Adrenal gland (tissue), 12 donors: ENCODE results near the gene SNN. TPM values are rescaled to one million over a fixed set of nuclear protein-coding genes. Genes with fewer than 3 reads are reported as not detected.

Experiments used
- DNase-seq, 7 donors: peaks; one replicate each; pipeline ENCODE4 v3.0.0-alpha.2; 2019 to 2020
- H3K27ac ChIP-seq, 5 donors: fragments of 200-600 bp; sonication (generic) in 4 of 5; 1 replicate in 3 of 5; 2 replicates in 2 of 5; pipeline versions ENCODE4 v1.5.1 to v1.8.0; 2016 to 2020; ENCODE audit warnings: mild to moderate bottlenecking in 1 of 5
- H3K27me3 ChIP-seq: fragments of 200-600 bp; 2 replicates; pipeline ENCODE4 v1.8.0; 2021
- H3K36me3 ChIP-seq, 2 donors: fragments of 200-600 bp; replicated peaks in 1 of 2; 1 replicate in 1 of 2; 2 replicates in 1 of 2; pipeline versions ENCODE4 v1.5.1 to v1.8.0; 2018 to 2022
- H3K4me1 ChIP-seq, 2 donors: fragments of 200-600 bp; replicated peaks in 1 of 2; 1 replicate in 1 of 2; 2 replicates in 1 of 2; pipeline versions ENCODE4 v1.5.1 to v1.8.0; 2018 to 2021
- H3K4me3 ChIP-seq, 4 donors: fragments of 200-600 bp; sonication (generic) in 3 of 4; one replicate each; pipeline ENCODE4 v1.5.1; 2016 to 2018
- H3K9me3 ChIP-seq, 3 donors: fragments of 200-600 bp; sonication (generic) in 1 of 3; replicated peaks in 1 of 3; 1 replicate in 2 of 3; 2 replicates in 1 of 3; pipeline versions ENCODE4 v1.5.1 to v1.8.0; 2016 to 2021
- CTCF ChIP-seq, 6 experiments: fragments of 450-650 bp in 4 of 6; fragments of 200-600 bp in 2 of 6; sonication (generic) in 1 of 6; IDR thresholded peaks; 1 replicate in 5 of 6; 2 replicates in 1 of 6; pipeline versions ENCODE4 v1.5.1 to v1.8.0; 2016 to 2021; ENCODE audit warnings: antibody characterized with exemption in 6 of 6, mild to moderate bottlenecking in 2 of 6, moderate library complexity in 1 of 6
- POLR2A ChIP-seq, 2 donors: fragments of 450-650 bp; IDR thresholded peaks; one replicate each; pipeline ENCODE4 v1.6.1; 2017; ENCODE audit warnings: antibody characterized with exemption in 2 of 2, mild to moderate bottlenecking in 2 of 2, moderate library complexity in 1 of 2
- WGBS, 4 donors: extraction: QIAGEN DNeasy Blood & Tissue Kit in 2 of 4; methylation state at CpG; one replicate each; pipeline versions ENCODE4 v1.1.5 to v1.1.7; 2013 to 2017; 5-methylcytosine and 5-hydroxymethylcytosine counted together
- intact Hi-C, 2 donors: fragments of 100-400 bp; cut with DNase I; formaldehyde crosslinking; loops; one replicate each; pipeline versions ENCODE4 v1.14.1 to v1.15.0; 2022 to 2023
- polyA plus RNA-seq, 3 donors: library from polyadenylated mRNA; stranded (reverse); fragments of 200-250 nt in 2 of 3; fragments of 350-450 nt in 1 of 3; fragmentation: Illumina TruSeq in 1 of 3; extraction: RNeasy Lipid Tissue Mini Kit (QIAGEN cat#74804) in 1 of 3; gene quantifications; one replicate each; pipeline ENCODE4 v1.2.3, GENCODE V29; 2013 to 2014
- total RNA-seq, 9 donors: library from RNA; depleted of rRNA in 4 of 9; stranded (reverse); fragments of >200 nt in 4 of 9; fragments of 120-200 nt in 1 of 9; fragmentation: NEBNext Ultra II Directional in 1 of 9; extraction: Animal tissue kit (Norgen Biotek cat#: 25700) in 1 of 9; gene quantifications; one replicate each; pipeline versions ENCODE4 v1.1.0 to v1.2.4, GENCODE V29; 2013 to 2023
- donor health status: healthy with polysubstance abuse.
- donor health status: Bipolar disorder and iron deficiency.
- donor health status: DM: yes; HTN: yes; CAD: no.
- donor health status: DM: no; HTN: no; CAD: no.
- donor health status: DM: no; HTN: no; CAD: no.
- donor health status: DM: yes; HTN: yes; CAD: no.

SNN gene
- total and polyA plus RNA-seq, 12 donors: 10.5 to 94.7 (median 39.3) TPM

- Histone ChIP-seq H3K9me3 (no peaks in the 10 kb centered on the region), H3K4me1 (peaks cover 37 to 68% of the 10 kb centered on the region in 2 donors), H3K27me3 (no peaks in the 10 kb centered on the region), H3K27ac (peak overlapping the region in 1 of 5 donors; percentile 89), H3K4me3 (no peak overlapping the region), H3K36me3 (peaks cover 0 to 7% of the 10 kb centered on the region in 2 donors)
- no peak for TF ChIP-seq POLR2A (IDR thresholded peaks at IDR 0.05)
- TF ChIP-seq CTCF (IDR thresholded peaks at IDR 0.05): no peak
- intact Hi-C loops: no loop called here
- no peak for DNase-seq
- WGBS, 4 donors: 97 to 100% (median 98%) methylated on average over 2 of the region's 2 CpGs; no CpG with 5 or more reads in 1 of the 4 donors
Observed at GRCh38 chr16:11671271-11671670, 3.0 kb downstream of the SNN start.

- Histone ChIP-seq H3K27ac (no peak overlapping the region), H3K36me3 (peaks cover 0 to 11% of the 10 kb centered on the region in 2 donors), H3K9me3 (no peaks in the 10 kb centered on the region), H3K4me3 (no peak overlapping the region), H3K27me3 (no peaks in the 10 kb centered on the region), H3K4me1 (peaks cover 37 to 68% of the 10 kb centered on the region in 2 donors)
- 93 to 95% (median 94%) methylated on average over 6 to 8 of the region's 8 CpGs for WGBS, 4 donors
- no peak for DNase-seq
- no peak for TF ChIP-seq POLR2A (IDR thresholded peaks at IDR 0.05)
- no peak for TF ChIP-seq CTCF (IDR thresholded peaks at IDR 0.05)
- intact Hi-C loops: no loop called here
Observed at GRCh38 chr16:11671676-11672075, 3.4 kb downstream of the SNN start.

GRCh38 chr16:11672206-11673090, 4.2 kb downstream of the SNN start:
- H3K9me3 ChIP-seq: no peaks in the 10 kb centered on the region
- peaks cover 0 to 19% of the 10 kb centered on the region in 2 donors for H3K36me3 ChIP-seq
- no peak for TF ChIP-seq POLR2A (IDR thresholded peaks at IDR 0.05)
- TF ChIP-seq CTCF (IDR thresholded peaks at IDR 0.05): no peak
- H3K27me3 ChIP-seq: no peaks in the 10 kb centered on the region
- H3K4me1 ChIP-seq: peaks cover 37 to 68% of the 10 kb centered on the region in 2 donors
- peak overlapping the region in 3 of 5 donors; percentile 33 to 78 (median 33) for H3K27ac ChIP-seq
- peak in 1 of 7 donors; percentile 27 for DNase-seq
- intact Hi-C loops: no loop called here
- WGBS, 4 donors: 82 to 87% (median 83%) methylated on average over 11 to 25 of the region's 25 CpGs
- H3K4me3 ChIP-seq: no peak overlapping the region

- Histone ChIP-seq H3K4me3 (no peak overlapping the region), H3K27me3 (no peaks in the 10 kb centered on the region), H3K36me3 (peaks cover 0 to 28% of the 10 kb centered on the region in 2 donors), H3K4me1 (peaks cover 45 to 72% of the 10 kb centered on the region in 2 donors), H3K27ac (peak overlapping the region in 3 of 5 donors; percentile 33 to 78 (median 35)), H3K9me3 (no peaks in the 10 kb centered on the region)
- TF ChIP-seq POLR2A (IDR thresholded peaks at IDR 0.05) (no peak), CTCF (IDR thresholded peaks at IDR 0.05) (no peak)
- DNase-seq: peak in 6 of 7 donors; percentile 55 to 74 (median 70)
- WGBS, 4 donors: 52 to 67% (median 57%) methylated on average over 15 to 25 of the region's 25 CpGs
- intact Hi-C loops: no loop called here
Observed at GRCh38 chr16:11673091-11674000, 5.1 kb downstream of the SNN start.
